Measurements from ENCODE around the gene MYL5. TPM values are rescaled to one million over a fixed set of nuclear protein-coding genes. Genes with fewer than 3 reads are reported as not detected.

The MYL5 gene
- total and polyA plus RNA-seq, 2 of the 4 experiments (the other 2 are of a cell fraction), result 9.1 to 16.0 TPM

GRCh38 chr4:629915-630641 lies 44.3 kb upstream of the MYL5 start:
- POLR2A ChIA-PET (ENCODE audit: unreplicated experiment), result no interaction called here
- 49% methylated on average over 10 of the region's 20 CpGs; no CpG with 5 or more reads in 1 of the 2 experiments for WGBS, 2 experiments (ENCODE audit: extremely low coverage in 2 of 2, insufficient read length in 1 of 2)

More at GRCh38 chr4:629915-630641, 44.3 kb upstream of the MYL5 start:
- Histone ChIP-seq H3K4me3 (ENCODE audit: insufficient read depth, low read depth, low read length) (no peak overlapping the region), H3K4ac (ENCODE audit: low read depth, low read length) (no peak overlapping the region), H4K8ac (ENCODE audit: low read depth in 2 of 2, low read length in 2 of 2) (no peak overlapping the region), H3K56ac (ENCODE audit: extremely low read depth, insufficient read depth, low read length) (no peak overlapping the region), H3K4me1 (ENCODE audit: control insufficient read depth, insufficient read depth, low read length) (no peaks in the 10 kb centered on the region), H3K23ac (ENCODE audit: low read depth, low read length) (no peak overlapping the region), H3K9ac (ENCODE audit: low read depth, low read length) (no peak overlapping the region), H2AK9ac (replicated peaks; ENCODE audit: low read depth, low read length, poor library complexity) (no peak overlapping the region), H2BK120ac (ENCODE audit: low read depth, low read length) (no peak overlapping the region), H3K27ac (ENCODE audit: insufficient read depth, low read length) (no peak overlapping the region), H3K27me3 (ENCODE audit: control insufficient read depth, insufficient read depth, low read length) (no peaks in the 10 kb centered on the region), H4K20me1 (ENCODE audit: insufficient read depth, low read length) (no peaks in the 10 kb centered on the region), H3K9me1 (ENCODE audit: insufficient read depth, low read length) (no peaks in the 10 kb centered on the region), H3K9me3 (ENCODE audit: control insufficient read depth, insufficient read depth, low read length) (peaks cover 21% of the 10 kb centered on the region), H3K4me2 (ENCODE audit: low read depth, low read length) (no peak overlapping the region), H4K91ac (ENCODE audit: insufficient read depth, low read depth, low read length) (no peak overlapping the region), H2BK20ac (ENCODE audit: low read depth, low read length) (no peak overlapping the region), H3K14ac (replicated peaks; ENCODE audit: low read depth, low read length) (no peak overlapping the region), H2BK5ac (ENCODE audit: low read depth, low read length, poor library complexity, severe bottlenecking) (no peak overlapping the region), H3K79me1 (ENCODE audit: low read depth in 1 of 2, low read length in 2 of 2) (no peaks in the 10 kb centered on the region), H4K5ac (ENCODE audit: low read depth, low read length) (no peak overlapping the region), H2BK15ac (ENCODE audit: low read depth, low read length) (no peak overlapping the region), H2AK5ac (ENCODE audit: low read depth, low read length) (no peak overlapping the region), H2AFZ (replicated peaks; ENCODE audit: low read length, poor library complexity) (no peak overlapping the region), H3K18ac (ENCODE audit: low read depth, low read length) (no peak overlapping the region), H3K36me3 (ENCODE audit: control insufficient read depth, insufficient read depth, low read length) (no peaks in the 10 kb centered on the region)
- no peak for TF ChIP-seq MAZ (IDR thresholded peaks at IDR 0.05; ENCODE audit: borderline replicate concordance, low read depth, low read length)
- no peak for TF ChIP-seq MAFK (IDR thresholded peaks at IDR 0.05; ENCODE audit: low read depth, low read length)
- intact Hi-C loops (cut with micrococcal nuclease), result no loop called here
- no peak for DNase-seq
- no peak for ATAC-seq (ENCODE audit: low read depth)
- CTCF ChIA-PET, result no interaction called here
- dilution Hi-C loops (cut with HindIII; ENCODE audit: low sequenced_read_pairs, unreplicated experiment), result no loop called here
- BruUV-seq (replicated peaks), result no TSS peak
- in situ Hi-C loops (cut with MboI; ENCODE audit: low sequenced_read_pairs), result no loop called here

Measured in IMR-90 (cell line).